ENCODE results near the gene AURKB. TPM values are rescaled to one million over a fixed set of nuclear protein-coding genes. Genes with fewer than 3 reads are reported as not detected.

The AURKB gene
- 2.6 and 2.7 TPM in 2 replicates for total RNA-seq

GRCh38 chr17:8209907-8210760, at the start of gene AURKB:
AURKB (minus strand) TSS chr17:8210575; CDS start chr17:8210224, 351 bp downstream.

GRCh38 chr17:8248751-8249607, 38.6 kb upstream of the AURKB start, which contains the start of gene PFAS:
PFAS (plus strand) TSS chr17:8249289; CDS start chr17:8253938, 4,649 bp downstream.

GRCh38 chr17:8189711-8190477, 20.5 kb downstream of the AURKB start, which contains the start of gene BORCS6:
BORCS6 (minus strand) TSS chr17:8190180; CDS start chr17:8190140, 40 bp downstream.

DNA sequence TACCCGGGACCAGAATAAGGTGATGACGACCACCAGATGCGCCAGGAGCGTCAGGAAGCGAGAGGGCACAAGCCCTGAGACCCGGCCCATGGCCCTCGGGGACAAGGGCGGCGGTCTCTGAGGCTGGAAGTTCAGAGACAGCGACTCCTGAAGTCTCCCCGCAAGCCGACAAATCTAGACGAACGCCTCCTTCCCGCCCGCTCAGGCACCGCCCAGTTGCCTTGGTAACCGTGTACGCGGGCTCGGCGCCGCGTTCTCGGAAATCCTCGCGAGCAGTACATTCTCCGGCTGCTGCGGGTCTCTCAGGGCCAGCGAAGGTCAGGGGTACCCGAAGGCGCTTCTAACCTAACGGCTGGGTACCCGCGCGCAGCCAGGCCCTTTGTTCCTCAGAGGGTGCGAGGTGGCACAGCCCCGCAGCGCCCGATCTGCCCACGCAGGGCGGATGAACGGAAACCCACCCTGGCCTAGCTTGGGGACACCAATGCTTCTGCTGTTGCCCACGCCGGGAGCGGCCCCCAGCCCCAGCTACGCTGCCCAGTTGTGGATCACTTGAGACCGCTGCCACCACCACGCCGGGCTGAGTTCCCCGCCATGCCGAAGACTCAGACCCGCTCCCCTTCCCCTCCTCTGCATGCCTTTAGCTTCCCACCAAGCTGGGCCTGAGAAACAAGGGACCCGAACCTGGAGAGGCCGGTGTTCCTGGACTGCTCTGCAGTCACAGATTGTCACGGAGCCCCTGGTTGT, 34.0 kb downstream of the AURKB start, which contains the start of gene TMEM107:
TMEM107 (minus strand) TSS at position 184 of the 744 bp plus-strand sequence; CDS start at position 90, 94 bp downstream.

GRCh38 chr17:8162233-8162996, 48.0 kb downstream of the AURKB start, which contains the start of gene VAMP2:
VAMP2 (minus strand) TSS chr17:8162948; CDS start chr17:8162879, 69 bp downstream.

Other genes with a start within 250 kb of the AURKB start
- gene GUCY2D, start 208.0 kb downstream of the AURKB start, total RNA-seq = under 0.01 and 0.09 TPM in 2 replicates
- 0.18 TPM in 1 of 2 replicates, not detected in the other for gene ALOX15B, start 171.5 kb downstream of the AURKB start, total RNA-seq
- not detected in 2 replicates for gene ALOX12B, start 122.9 kb downstream of the AURKB start, total RNA-seq
- under 0.01 TPM in 1 of 2 replicates, not detected in the other for gene ALOXE3, start 92.1 kb downstream of the AURKB start, total RNA-seq
- not detected in 2 replicates for gene HES7, start 86.5 kb downstream of the AURKB start, total RNA-seq
- gene PER1, start 58.2 kb downstream of the AURKB start, total RNA-seq = 2.9 and 3.3 TPM in 2 replicates
- 3.5 and 3.7 TPM in 2 replicates for gene VAMP2, start 47.6 kb downstream of the AURKB start, total RNA-seq
- gene TMEM107, start 34.2 kb downstream of the AURKB start, total RNA-seq = 18.4 and 45.5 TPM in 2 replicates
- 5.8 and 6.6 TPM in 2 replicates for gene BORCS6, start 20.4 kb downstream of the AURKB start, total RNA-seq
- gene CTC1, start 37.5 kb upstream of the AURKB start, total RNA-seq = 2.1 and 3.0 TPM in 2 replicates
- gene PFAS, start 38.7 kb upstream of the AURKB start, total RNA-seq = 8.1 and 10.5 TPM in 2 replicates
- 6.3 and 9.2 TPM in 2 replicates for gene RANGRF, start 78.1 kb upstream of the AURKB start, total RNA-seq
- gene SLC25A35, start 84.8 kb upstream of the AURKB start, total RNA-seq = 0.55 and 0.85 TPM in 2 replicates
- gene ARHGEF15, start 99.7 kb upstream of the AURKB start, total RNA-seq = 0.09 TPM in 1 of 2 replicates, not detected in the other
- not detected in 2 replicates for gene ODF4, start 129.3 kb upstream of the AURKB start, total RNA-seq
- gene RPL26, start 172.6 kb upstream of the AURKB start, total RNA-seq = 4,111 and 4,604 TPM in 2 replicates
- gene RNF222, start 187.3 kb upstream of the AURKB start, total RNA-seq = not detected in 2 replicates
- 34.4 and 46.7 TPM in 2 replicates for gene NDEL1, start 225.3 kb upstream of the AURKB start, total RNA-seq

Measured in smooth muscle cell of bladder (primary cell).